Measurements from ENCODE around the gene KLK13.

The KLK13 gene

DNA sequence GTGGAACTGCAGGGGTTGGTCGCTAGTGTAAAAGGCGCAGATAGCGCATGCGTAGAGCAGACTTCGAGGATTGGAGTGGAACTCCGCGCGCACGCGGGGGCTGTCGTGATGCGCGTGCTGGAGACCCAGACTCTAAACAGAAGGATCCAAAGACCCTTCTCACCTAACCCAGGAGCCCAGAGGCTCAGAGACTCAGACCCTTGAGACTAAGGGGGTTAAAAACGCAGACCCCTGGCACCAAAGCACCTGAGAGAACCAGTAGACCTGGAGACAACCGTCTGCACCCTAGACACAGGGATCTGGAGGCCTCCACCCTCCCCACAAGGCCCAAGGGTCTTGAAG is 43.9 kb upstream of the KLK13 start:
- TF ChIP-seq SIN3A (IDR thresholded peaks at IDR 0.05; ENCODE audit: borderline replicate concordance, insufficient read depth, low read length) (no peak), REST (IDR thresholded peaks at IDR 0.05; ENCODE audit: insufficient read depth in 1 of 2, low read depth in 2 of 2, low read length in 2 of 2) (no peak), POLR2AphosphoS5 (IDR thresholded peaks at IDR 0.05; ENCODE audit: low read depth, low read length) (no peak), TAF1 (IDR thresholded peaks at IDR 0.05; ENCODE audit: borderline replicate concordance, insufficient read depth, low read length) (no peak), FOXP2 (optimal IDR thresholded peaks at IDR 0.05; ENCODE audit: borderline replicate concordance, extremely low read depth, extremely low read length, insufficient read depth) (no peak)

DNA sequence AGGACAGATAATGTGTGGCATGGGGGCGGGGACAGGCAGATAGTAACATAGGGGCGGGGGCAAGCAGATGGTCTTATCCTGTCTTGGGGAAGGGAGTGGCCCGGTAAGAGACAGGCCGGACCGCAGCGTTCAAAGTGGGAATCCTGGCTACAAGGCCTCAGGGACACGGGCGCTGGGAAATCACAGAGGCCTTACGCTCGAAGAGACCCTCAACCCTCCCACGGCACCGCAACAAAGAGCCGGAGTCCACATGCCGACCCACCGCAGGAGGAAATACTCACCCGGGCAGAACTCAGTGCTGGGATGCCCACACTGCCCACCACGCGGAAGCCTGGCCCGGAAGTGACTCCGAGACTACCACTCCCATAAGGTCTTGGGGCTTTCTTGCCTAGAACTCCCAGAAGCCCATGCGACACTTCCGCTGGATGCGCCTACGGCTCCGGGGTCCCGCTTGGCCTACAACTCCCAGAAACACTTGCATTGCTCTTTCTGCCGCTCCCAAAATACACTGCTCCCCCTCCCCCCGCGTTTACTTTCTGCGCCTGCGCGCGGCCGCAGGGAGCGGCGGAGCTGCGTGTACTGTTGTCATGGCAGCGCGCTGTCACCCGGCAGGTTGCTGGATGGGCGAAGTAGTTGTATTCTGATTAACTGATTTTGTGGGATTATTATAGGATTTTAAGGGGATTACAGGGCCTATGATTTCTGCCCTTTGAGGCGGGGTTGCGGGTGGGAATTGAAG is 43.3 kb upstream of the KLK13 start, which contains the start of gene CTU1:
TSS of gene CTU1 (minus strand) at position 344 of the 739 bp plus-strand sequence. CDS start 3,840 bp downstream, outside the sequence.
- TF ChIP-seq TAF1 (IDR thresholded peaks at IDR 0.05; ENCODE audit: borderline replicate concordance, insufficient read depth, low read length) (0 out of 2 replicates have a peak, but pooled peaks have one; percentile 53), SIN3A (IDR thresholded peaks at IDR 0.05; ENCODE audit: borderline replicate concordance, insufficient read depth, low read length) (peak; percentile 72), POLR2AphosphoS5 (IDR thresholded peaks at IDR 0.05; ENCODE audit: low read depth, low read length) (peak; percentile 87), FOXP2 (optimal IDR thresholded peaks at IDR 0.05; ENCODE audit: borderline replicate concordance, extremely low read depth, extremely low read length, insufficient read depth) (no peak), REST (IDR thresholded peaks at IDR 0.05; ENCODE audit: insufficient read depth in 1 of 2, low read depth in 2 of 2, low read length in 2 of 2) (no peak)

GRCh38 chr19:51107406-51108065 is 42.6 kb upstream of the KLK13 start:
- no peak for TF ChIP-seq SIN3A (IDR thresholded peaks at IDR 0.05; ENCODE audit: borderline replicate concordance, insufficient read depth, low read length)
- no peak for TF ChIP-seq FOXP2 (optimal IDR thresholded peaks at IDR 0.05; ENCODE audit: borderline replicate concordance, extremely low read depth, extremely low read length, insufficient read depth)
- TF ChIP-seq REST (IDR thresholded peaks at IDR 0.05; ENCODE audit: insufficient read depth in 1 of 2, low read depth in 2 of 2, low read length in 2 of 2) = no peak
- TF ChIP-seq TAF1 (IDR thresholded peaks at IDR 0.05; ENCODE audit: borderline replicate concordance, insufficient read depth, low read length) = no peak

- TF ChIP-seq FOXP2 (optimal IDR thresholded peaks at IDR 0.05; ENCODE audit: borderline replicate concordance, extremely low read depth, extremely low read length, insufficient read depth) = no peak
- TF ChIP-seq TAF1 (IDR thresholded peaks at IDR 0.05; ENCODE audit: borderline replicate concordance, insufficient read depth, low read length) = no peak
- TF ChIP-seq SIN3A (IDR thresholded peaks at IDR 0.05; ENCODE audit: borderline replicate concordance, insufficient read depth, low read length) = no peak
- TF ChIP-seq POLR2AphosphoS5 (IDR thresholded peaks at IDR 0.05; ENCODE audit: low read depth, low read length) = no peak
- no peak for TF ChIP-seq REST (IDR thresholded peaks at IDR 0.05; ENCODE audit: insufficient read depth in 1 of 2, low read depth in 2 of 2, low read length in 2 of 2)
Measured at GRCh38 chr19:51103926-51104341, 39.0 kb upstream of the KLK13 start.
